Glomerular endothelial cell (primary cell): ENCODE results near the gene TMEM158. TPM values are rescaled to one million over a fixed set of nuclear protein-coding genes. Genes with fewer than 3 reads are reported as not detected.

Source experiments
- DNase-seq: peaks from one replicate; pipeline ENCODE4 v3.0.0-alpha.2; 2011; ENCODE audit warnings: low read depth, low spot score; ENCODE audit errors: extremely low read depth
- total RNA-seq: library from RNA; depleted of rRNA; stranded (reverse); fragments of >200 nt; gene quantifications from 2 replicates; pipeline ENCODE4 v1.2.3, GENCODE V29; 2015

The TMEM158 gene
- total RNA-seq, 1 donor from 2014 or later, result 13.8 TPM

DNA sequence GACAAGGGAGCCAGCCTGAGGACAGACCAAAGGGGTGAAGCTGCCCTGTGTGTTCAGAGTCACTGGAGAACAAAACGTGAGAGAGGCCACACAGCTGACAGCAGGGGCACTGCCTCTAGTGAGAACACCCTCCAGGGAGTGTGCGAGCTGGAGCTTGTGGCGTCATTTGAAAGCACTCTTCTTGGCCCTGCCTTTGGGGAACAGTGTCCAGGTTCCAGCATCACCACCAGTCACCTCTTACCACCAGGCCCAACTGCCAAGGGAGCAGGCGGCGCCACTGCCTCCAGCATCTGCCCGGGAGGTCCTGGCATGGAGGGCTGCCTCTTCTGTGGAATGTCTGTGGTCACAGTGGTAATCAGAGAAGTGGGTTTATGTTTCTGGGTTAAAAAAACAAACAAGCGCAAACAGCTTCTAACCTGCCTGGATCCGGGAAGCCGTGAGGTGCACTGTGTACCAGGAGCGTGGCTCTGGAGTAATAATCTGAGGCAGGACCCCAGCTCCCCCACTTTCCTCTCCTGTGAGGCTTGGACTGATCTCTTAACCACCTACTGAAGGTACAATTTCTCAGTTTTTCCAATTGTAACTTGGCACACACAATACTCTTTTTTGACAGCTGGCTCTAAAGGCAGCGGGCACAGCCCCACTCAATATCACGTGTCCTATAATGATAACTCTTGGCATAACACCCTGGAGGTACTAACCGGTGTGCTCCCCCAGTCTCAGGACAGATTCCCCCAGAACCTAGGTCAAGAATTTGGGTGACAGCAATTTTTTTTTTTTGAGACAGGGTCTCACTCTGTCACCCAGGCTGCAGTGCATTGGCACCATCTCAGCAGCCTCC is 47.7 kb downstream of the TMEM158 start:
- no peak for DNase-seq

DNA sequence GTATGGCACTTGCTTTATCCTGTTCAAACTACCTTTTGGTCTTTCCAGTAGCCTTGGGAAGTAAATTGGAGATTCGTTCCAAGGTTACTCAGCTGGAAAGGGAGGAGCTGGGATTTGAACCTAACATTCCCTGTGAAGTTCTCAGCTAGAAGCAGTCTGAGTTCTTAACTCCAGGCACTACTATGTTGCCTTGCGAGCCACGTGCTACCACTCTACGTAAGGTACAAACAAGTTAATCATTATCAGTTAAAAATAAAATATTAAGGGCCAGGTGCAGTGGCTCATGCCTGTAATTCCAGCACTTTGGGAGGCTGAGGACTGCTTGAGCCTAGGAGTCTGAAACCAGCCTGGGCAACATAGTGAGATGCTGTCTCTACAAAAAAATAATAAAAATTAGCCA is 49.2 kb downstream of the TMEM158 start:
- no peak for DNase-seq

Other genes starting within 250 kb of the TMEM158 start
- not detected in 2 replicates for gene CLEC3B, start 200.0 kb downstream of the TMEM158 start, total RNA-seq
- 19.4 and 31.7 TPM in 2 replicates for gene CDCP1, start 79.9 kb downstream of the TMEM158 start, total RNA-seq
- 15.2 and 15.9 TPM in 2 replicates for gene LARS2, start 162.3 kb upstream of the TMEM158 start, total RNA-seq